OCI-LY7 (cell line): Measurements from ENCODE around the gene SGSM1.
"Not testable (repeated sequence)": the region's sequence is repeated elsewhere in the genome, so short reads cannot be mapped to it uniquely, and the experiment has no call there.

Experiments
- EZH2phosphoT487 ChIP-seq: fragments of 200-600 bp; sonication (generic); IDR thresholded peaks from 2 replicates; pipeline ENCODE4 v1.6.1; 2018; ENCODE audit warnings: low read depth, borderline replicate concordance, mild to moderate bottlenecking, mixed run types, antibody characterized with exemption, low read length, moderate library complexity, mixed read lengths
- TF ChIP-seq, protein P1 (sequence below): fragments of 200-600 bp; sonication (generic); conservative IDR thresholded peaks from 2 replicates; pipeline ENCODE4 v1.5.1; 2014; ENCODE audit warnings: mild to moderate bottlenecking, antibody characterized with exemption, low read length, moderate library complexity, mixed read lengths

DNA sequence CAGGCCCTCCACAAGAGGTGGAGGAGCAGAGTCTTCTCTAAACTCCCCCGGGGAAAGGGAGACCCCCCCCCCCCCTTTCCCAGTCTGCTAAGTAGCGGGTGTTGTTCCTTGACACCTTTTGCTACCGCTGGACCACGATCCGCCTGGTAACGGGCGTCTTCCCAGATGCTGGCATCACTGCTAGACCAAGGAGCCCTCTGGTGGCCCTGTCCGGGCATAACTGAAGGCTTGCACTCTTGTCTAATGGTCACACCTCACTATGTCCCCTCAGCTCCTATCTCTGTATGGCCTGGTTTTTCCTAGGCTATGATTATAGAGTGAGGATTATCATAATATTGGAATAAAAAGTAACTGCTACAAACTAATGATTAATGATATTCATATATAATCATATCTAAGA lies 31.5 kb downstream of the SGSM1 start:
- TF ChIP-seq, protein P1, sequence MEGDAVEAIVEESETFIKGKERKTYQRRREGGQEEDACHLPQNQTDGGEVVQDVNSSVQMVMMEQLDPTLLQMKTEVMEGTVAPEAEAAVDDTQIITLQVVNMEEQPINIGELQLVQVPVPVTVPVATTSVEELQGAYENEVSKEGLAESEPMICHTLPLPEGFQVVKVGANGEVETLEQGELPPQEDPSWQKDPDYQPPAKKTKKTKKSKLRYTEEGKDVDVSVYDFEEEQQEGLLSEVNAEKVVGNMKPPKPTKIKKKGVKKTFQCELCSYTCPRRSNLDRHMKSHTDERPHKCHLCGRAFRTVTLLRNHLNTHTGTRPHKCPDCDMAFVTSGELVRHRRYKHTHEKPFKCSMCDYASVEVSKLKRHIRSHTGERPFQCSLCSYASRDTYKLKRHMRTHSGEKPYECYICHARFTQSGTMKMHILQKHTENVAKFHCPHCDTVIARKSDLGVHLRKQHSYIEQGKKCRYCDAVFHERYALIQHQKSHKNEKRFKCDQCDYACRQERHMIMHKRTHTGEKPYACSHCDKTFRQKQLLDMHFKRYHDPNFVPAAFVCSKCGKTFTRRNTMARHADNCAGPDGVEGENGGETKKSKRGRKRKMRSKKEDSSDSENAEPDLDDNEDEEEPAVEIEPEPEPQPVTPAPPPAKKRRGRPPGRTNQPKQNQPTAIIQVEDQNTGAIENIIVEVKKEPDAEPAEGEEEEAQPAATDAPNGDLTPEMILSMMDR, result not testable (repeated sequence)
- not testable (repeated sequence) for TF ChIP-seq EZH2phosphoT487
